Keratinocyte (primary cell): ENCODE data around the gene ACADM.

Source experiments
- CTCF ChIP-seq, 3 experiments: IDR thresholded peaks in 1 of 3; conservative IDR thresholded peaks in 1 of 3; optimal IDR thresholded peaks in 1 of 3; 2 replicates in 2 of 3; 3 replicates in 1 of 3; pipeline versions ENCODE3 to v1.5.1; 2011; ENCODE audit warnings: low read length in 3 of 3, mild to moderate bottlenecking in 3 of 3, moderate library complexity in 2 of 3, control low read depth in 1 of 3, inconsistent platforms in 1 of 3; ENCODE audit not compliant: insufficient read depth in 2 of 3; ENCODE audit errors: extremely low read depth in 1 of 3
- EZH2 ChIP-seq: IDR thresholded peaks from one replicate; pipeline ENCODE4 v1.6.1; 2012; ENCODE audit warnings: inconsistent platforms, mild to moderate bottlenecking, low read length, moderate library complexity

GRCh38 chr1:75797273-75797588 lies 72.7 kb downstream of the ACADM start:
- no peak for TF ChIP-seq CTCF (optimal IDR thresholded peaks at IDR 0.05 in 1 of 3, IDR thresholded peaks at IDR 0.05 in 1 of 3, conservative IDR thresholded peaks at IDR 0.05 in 1 of 3; ENCODE audit: extremely low read depth in 1 of 3, insufficient read depth in 2 of 3, low read length in 3 of 3)
- no peak for TF ChIP-seq EZH2
